WTC11 (cell line): Measurements from ENCODE around the gene GGA1. TPM values are rescaled to one million over a fixed set of nuclear protein-coding genes. Genes with fewer than 3 reads are reported as not detected.

Experiments used
- NFE2L1 ChIP-seq: sonication (generic); formaldehyde crosslinking; IDR thresholded peaks from 2 replicates; pipeline ENCODE4 v1.8.1; 2023; ENCODE audit warnings: missing genetic modification reagents
- OVOL2 ChIP-seq: fragments of 250-450 bp; sonication (Bioruptor Pico); IDR thresholded peaks from 2 replicates; pipeline ENCODE4 v1.9.0; 2021; ENCODE audit warnings: mild to moderate bottlenecking, borderline replicate concordance
- STAT6 ChIP-seq: sonication (generic); formaldehyde crosslinking; conservative IDR thresholded peaks from 2 replicates; pipeline ENCODE4 v1.8.1; 2023; ENCODE audit warnings: mild to moderate bottlenecking, low read depth, missing genetic modification reagents, moderate library complexity
- ZNF232 ChIP-seq: sonication (generic); formaldehyde crosslinking; IDR thresholded peaks from 2 replicates; pipeline ENCODE4 v1.8.0; 2022; ENCODE audit warnings: mild to moderate bottlenecking, missing genetic modification reagents
- ZNF512 ChIP-seq: sonication (generic); formaldehyde crosslinking; IDR thresholded peaks from 2 replicates; pipeline ENCODE4 v1.8.1; 2022; ENCODE audit warnings: missing genetic modification reagents, borderline replicate concordance
- total RNA-seq: library from RNA; stranded (reverse); gene quantifications from 3 replicates; pipeline ENCODE4 v1.2.3, GENCODE V29; 2021
- TF ChIP-seq, protein P1 (sequence below): sonication (generic); formaldehyde crosslinking; IDR thresholded peaks from 2 replicates; pipeline ENCODE4 v1.8.1; 2023; ENCODE audit warnings: mild to moderate bottlenecking, missing genetic modification reagents
- TF ChIP-seq, protein P2 (sequence below): sonication (generic); formaldehyde crosslinking; IDR thresholded peaks from 2 replicates; pipeline ENCODE4 v1.8.0; 2023; ENCODE audit warnings: missing genetic modification reagents, mild to moderate bottlenecking, borderline replicate concordance
- TF ChIP-seq, protein P3 (sequence below): sonication (generic); formaldehyde crosslinking; IDR thresholded peaks from 2 replicates; pipeline ENCODE4 v1.8.1; 2023; ENCODE audit warnings: mild to moderate bottlenecking, missing genetic modification reagents, borderline replicate concordance

Gene GGA1
- total RNA-seq, 1 experiment from 2014 or later, result 66.3 TPM

DNA sequence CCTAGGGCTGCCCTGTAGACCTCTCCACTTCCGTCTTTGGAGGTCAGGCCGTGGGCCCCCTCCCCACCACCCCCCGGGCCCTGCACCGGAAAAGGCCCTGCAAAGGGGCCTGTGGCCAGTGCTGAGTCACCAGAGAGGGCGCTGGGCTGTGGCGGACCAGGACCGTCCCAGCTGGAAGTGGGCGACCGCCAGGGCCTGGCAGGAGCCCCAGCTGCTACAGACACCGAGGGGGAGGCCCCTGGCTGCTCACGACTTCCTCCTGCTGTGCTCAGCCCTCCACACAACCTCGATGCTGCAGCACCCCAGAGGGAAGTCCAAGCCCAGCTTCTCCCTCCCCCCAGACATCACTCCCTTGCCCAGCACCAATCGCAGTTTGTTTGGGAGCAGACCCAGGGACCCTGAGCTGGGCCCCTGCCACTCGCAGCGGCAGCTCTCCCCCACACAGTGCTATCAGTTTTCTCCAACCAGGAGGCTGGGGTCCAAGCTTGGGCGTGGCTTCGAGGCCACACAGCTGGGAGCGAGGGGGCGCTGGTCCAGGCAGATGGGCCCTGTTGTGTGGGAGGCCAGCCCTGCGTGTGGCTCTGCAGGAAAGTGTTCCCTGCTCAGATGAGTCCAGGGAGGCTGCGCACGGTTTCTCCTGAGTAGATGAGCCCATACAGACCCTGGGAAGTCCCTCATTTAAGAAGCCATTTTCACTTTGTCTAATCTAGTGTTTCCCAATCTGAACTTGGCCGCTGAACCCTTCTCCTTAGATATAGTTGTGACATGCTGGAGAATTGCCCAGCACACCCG lies 25.2 kb downstream of the GGA1 start (continued):
- TF ChIP-seq ZNF512 (CRISPR knock-in tag) (no peak), STAT6 (CRISPR knock-in tag) (no peak), NFE2L1 (CRISPR knock-in tag) (peak; percentile 62; the same call in 1 of the 2 replicates), ZNF232 (0 out of 2 replicates have a peak, but pooled peaks have one; percentile 39), OVOL2 (no peak)
- TF ChIP-seq, protein P1, sequence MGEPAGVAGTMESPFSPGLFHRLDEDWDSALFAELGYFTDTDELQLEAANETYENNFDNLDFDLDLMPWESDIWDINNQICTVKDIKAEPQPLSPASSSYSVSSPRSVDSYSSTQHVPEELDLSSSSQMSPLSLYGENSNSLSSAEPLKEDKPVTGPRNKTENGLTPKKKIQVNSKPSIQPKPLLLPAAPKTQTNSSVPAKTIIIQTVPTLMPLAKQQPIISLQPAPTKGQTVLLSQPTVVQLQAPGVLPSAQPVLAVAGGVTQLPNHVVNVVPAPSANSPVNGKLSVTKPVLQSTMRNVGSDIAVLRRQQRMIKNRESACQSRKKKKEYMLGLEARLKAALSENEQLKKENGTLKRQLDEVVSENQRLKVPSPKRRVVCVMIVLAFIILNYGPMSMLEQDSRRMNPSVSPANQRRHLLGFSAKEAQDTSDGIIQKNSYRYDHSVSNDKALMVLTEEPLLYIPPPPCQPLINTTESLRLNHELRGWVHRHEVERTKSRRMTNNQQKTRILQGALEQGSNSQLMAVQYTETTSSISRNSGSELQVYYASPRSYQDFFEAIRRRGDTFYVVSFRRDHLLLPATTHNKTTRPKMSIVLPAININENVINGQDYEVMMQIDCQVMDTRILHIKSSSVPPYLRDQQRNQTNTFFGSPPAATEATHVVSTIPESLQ (CRISPR knock-in tag), result no peak
- TF ChIP-seq, protein P2, sequence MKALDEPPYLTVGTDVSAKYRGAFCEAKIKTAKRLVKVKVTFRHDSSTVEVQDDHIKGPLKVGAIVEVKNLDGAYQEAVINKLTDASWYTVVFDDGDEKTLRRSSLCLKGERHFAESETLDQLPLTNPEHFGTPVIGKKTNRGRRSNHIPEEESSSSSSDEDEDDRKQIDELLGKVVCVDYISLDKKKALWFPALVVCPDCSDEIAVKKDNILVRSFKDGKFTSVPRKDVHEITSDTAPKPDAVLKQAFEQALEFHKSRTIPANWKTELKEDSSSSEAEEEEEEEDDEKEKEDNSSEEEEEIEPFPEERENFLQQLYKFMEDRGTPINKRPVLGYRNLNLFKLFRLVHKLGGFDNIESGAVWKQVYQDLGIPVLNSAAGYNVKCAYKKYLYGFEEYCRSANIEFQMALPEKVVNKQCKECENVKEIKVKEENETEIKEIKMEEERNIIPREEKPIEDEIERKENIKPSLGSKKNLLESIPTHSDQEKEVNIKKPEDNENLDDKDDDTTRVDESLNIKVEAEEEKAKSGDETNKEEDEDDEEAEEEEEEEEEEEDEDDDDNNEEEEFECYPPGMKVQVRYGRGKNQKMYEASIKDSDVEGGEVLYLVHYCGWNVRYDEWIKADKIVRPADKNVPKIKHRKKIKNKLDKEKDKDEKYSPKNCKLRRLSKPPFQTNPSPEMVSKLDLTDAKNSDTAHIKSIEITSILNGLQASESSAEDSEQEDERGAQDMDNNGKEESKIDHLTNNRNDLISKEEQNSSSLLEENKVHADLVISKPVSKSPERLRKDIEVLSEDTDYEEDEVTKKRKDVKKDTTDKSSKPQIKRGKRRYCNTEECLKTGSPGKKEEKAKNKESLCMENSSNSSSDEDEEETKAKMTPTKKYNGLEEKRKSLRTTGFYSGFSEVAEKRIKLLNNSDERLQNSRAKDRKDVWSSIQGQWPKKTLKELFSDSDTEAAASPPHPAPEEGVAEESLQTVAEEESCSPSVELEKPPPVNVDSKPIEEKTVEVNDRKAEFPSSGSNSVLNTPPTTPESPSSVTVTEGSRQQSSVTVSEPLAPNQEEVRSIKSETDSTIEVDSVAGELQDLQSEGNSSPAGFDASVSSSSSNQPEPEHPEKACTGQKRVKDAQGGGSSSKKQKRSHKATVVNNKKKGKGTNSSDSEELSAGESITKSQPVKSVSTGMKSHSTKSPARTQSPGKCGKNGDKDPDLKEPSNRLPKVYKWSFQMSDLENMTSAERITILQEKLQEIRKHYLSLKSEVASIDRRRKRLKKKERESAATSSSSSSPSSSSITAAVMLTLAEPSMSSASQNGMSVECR (CRISPR knock-in tag), result no peak
- TF ChIP-seq, protein P3, sequence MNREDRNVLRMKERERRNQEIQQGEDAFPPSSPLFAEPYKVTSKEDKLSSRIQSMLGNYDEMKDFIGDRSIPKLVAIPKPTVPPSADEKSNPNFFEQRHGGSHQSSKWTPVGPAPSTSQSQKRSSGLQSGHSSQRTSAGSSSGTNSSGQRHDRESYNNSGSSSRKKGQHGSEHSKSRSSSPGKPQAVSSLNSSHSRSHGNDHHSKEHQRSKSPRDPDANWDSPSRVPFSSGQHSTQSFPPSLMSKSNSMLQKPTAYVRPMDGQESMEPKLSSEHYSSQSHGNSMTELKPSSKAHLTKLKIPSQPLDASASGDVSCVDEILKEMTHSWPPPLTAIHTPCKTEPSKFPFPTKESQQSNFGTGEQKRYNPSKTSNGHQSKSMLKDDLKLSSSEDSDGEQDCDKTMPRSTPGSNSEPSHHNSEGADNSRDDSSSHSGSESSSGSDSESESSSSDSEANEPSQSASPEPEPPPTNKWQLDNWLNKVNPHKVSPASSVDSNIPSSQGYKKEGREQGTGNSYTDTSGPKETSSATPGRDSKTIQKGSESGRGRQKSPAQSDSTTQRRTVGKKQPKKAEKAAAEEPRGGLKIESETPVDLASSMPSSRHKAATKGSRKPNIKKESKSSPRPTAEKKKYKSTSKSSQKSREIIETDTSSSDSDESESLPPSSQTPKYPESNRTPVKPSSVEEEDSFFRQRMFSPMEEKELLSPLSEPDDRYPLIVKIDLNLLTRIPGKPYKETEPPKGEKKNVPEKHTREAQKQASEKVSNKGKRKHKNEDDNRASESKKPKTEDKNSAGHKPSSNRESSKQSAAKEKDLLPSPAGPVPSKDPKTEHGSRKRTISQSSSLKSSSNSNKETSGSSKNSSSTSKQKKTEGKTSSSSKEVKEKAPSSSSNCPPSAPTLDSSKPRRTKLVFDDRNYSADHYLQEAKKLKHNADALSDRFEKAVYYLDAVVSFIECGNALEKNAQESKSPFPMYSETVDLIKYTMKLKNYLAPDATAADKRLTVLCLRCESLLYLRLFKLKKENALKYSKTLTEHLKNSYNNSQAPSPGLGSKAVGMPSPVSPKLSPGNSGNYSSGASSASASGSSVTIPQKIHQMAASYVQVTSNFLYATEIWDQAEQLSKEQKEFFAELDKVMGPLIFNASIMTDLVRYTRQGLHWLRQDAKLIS (CRISPR knock-in tag), result no peak
